Vagina (tissue), 2 donors: ENCODE data around the gene HACD2. TPM values are rescaled to one million over a fixed set of nuclear protein-coding genes. Genes with fewer than 3 reads are reported as not detected.

Experiments used
- DNase-seq, 2 donors: peaks; one replicate each; pipeline ENCODE4 v3.0.0-alpha.2; 2017; ENCODE audit errors: extremely low spot score in 2 of 2
- H3K27ac ChIP-seq: fragments of 200-600 bp; sonication (generic); one replicate; pipeline ENCODE4 v1.5.1; 2019
- H3K27me3 ChIP-seq: fragments of 200-600 bp; sonication (generic); one replicate; pipeline ENCODE4 v1.5.1; 2019
- H3K36me3 ChIP-seq, 2 donors: fragments of 200-600 bp; sonication (generic); one replicate each; pipeline ENCODE4 v1.5.1; 2017 to 2019
- H3K4me1 ChIP-seq: fragments of 200-600 bp; sonication (generic); one replicate; pipeline ENCODE4 v1.5.1; 2019
- H3K4me3 ChIP-seq, 2 donors: fragments of 200-600 bp; sonication (generic); 1 replicate in 1 of 2; 2 replicates in 1 of 2; pipeline ENCODE4 v1.5.1; 2016 to 2019
- H3K9me3 ChIP-seq: fragments of 200-600 bp; sonication (generic); one replicate; pipeline ENCODE4 v1.5.1; 2019
- CTCF ChIP-seq, 3 experiments: fragments of 450-650 bp in 2 of 3; fragments of 200-600 bp in 1 of 3; sonication (generic) in 1 of 3; IDR thresholded peaks; one replicate each; pipeline ENCODE4 v1.5.1; 2017 to 2019; ENCODE audit warnings: antibody characterized with exemption in 3 of 3, mild to moderate bottlenecking in 2 of 3, moderate library complexity in 2 of 3
- POLR2A ChIP-seq, 2 donors: fragments of 450-650 bp; IDR thresholded peaks; one replicate each; pipeline ENCODE4 v1.6.1; 2017; ENCODE audit warnings: antibody characterized with exemption in 2 of 2, mild to moderate bottlenecking in 2 of 2, moderate library complexity in 2 of 2
- POLR2AphosphoS5 ChIP-seq, 2 donors: sonication (generic); formaldehyde crosslinking; IDR thresholded peaks; one replicate each; pipeline ENCODE4 v1.9.0; 2017; ENCODE audit warnings: antibody characterized with exemption in 2 of 2, mild to moderate bottlenecking in 2 of 2, low read depth in 1 of 2; ENCODE audit not compliant: insufficient read depth in 1 of 2
- intact Hi-C: fragments of 100-400 bp; cut with DNase I; formaldehyde crosslinking; loops from one replicate; pipeline ENCODE4 v1.15.1; 2023
- total RNA-seq: library from RNA; depleted of rRNA; stranded (reverse); fragments of >200 nt; gene quantifications from one replicate; pipeline ENCODE4 v1.2.3, GENCODE V29; 2016

HACD2 gene
- total RNA-seq, 1 donor from 2014 or later: 26.3 TPM

GRCh38 chr3:123508178-123508577 is 76.7 kb downstream of the HACD2 start:
- H3K4me1 ChIP-seq: no peaks in the 10 kb centered on the region
- no peak overlapping the region for H3K27ac ChIP-seq
- H3K9me3 ChIP-seq: no peaks in the 10 kb centered on the region
- intact Hi-C loops: no loop called here
- no peak for DNase-seq
- TF ChIP-seq CTCF (IDR thresholded peaks at IDR 0.05) (no peak), POLR2AphosphoS5 (IDR thresholded peaks at IDR 0.05; ENCODE audit: insufficient read depth in 1 of 2, low read depth in 1 of 2) (no peak), POLR2A (IDR thresholded peaks at IDR 0.05) (no peak)
- H3K4me3 ChIP-seq: no peak overlapping the region
- H3K27me3 ChIP-seq: no peaks in the 10 kb centered on the region
- H3K36me3 ChIP-seq: peaks cover 0 to 15% of the 10 kb centered on the region in 2 donors

GRCh38 chr3:123505820-123506219 is 79.0 kb downstream of the HACD2 start:
- no peaks in the 10 kb centered on the region for H3K4me1 ChIP-seq
- H3K4me3 ChIP-seq: no peak overlapping the region
- peaks cover 0 to 3% of the 10 kb centered on the region in 2 donors for H3K36me3 ChIP-seq
- H3K27me3 ChIP-seq: no peaks in the 10 kb centered on the region
- no peak for DNase-seq
- no peak for TF ChIP-seq POLR2AphosphoS5 (IDR thresholded peaks at IDR 0.05; ENCODE audit: insufficient read depth in 1 of 2, low read depth in 1 of 2)
- TF ChIP-seq CTCF (IDR thresholded peaks at IDR 0.05): no peak
- no peak for TF ChIP-seq POLR2A (IDR thresholded peaks at IDR 0.05)
- H3K9me3 ChIP-seq: no peaks in the 10 kb centered on the region
- intact Hi-C loops: no loop called here
- H3K27ac ChIP-seq: no peak overlapping the region

- Histone ChIP-seq H3K9me3 (no peaks in the 10 kb centered on the region), H3K27ac (no peak overlapping the region), H3K36me3 (peaks cover 0 to 12% of the 10 kb centered on the region in 2 donors), H3K4me1 (no peaks in the 10 kb centered on the region), H3K27me3 (no peaks in the 10 kb centered on the region), H3K4me3 (no peak overlapping the region)
- intact Hi-C loops: no loop called here
- DNase-seq: no peak
- TF ChIP-seq CTCF (IDR thresholded peaks at IDR 0.05) (no peak), POLR2AphosphoS5 (IDR thresholded peaks at IDR 0.05; ENCODE audit: insufficient read depth in 1 of 2, low read depth in 1 of 2) (no peak), POLR2A (IDR thresholded peaks at IDR 0.05) (no peak)
These were observed 81.7 kb downstream of the HACD2 start for GRCh38 chr3:123503203-123503602.

GRCh38 chr3:123499322-123499721 is 85.5 kb downstream of the HACD2 start:
- no peak overlapping the region for H3K27ac ChIP-seq
- no peak for DNase-seq
- H3K9me3 ChIP-seq: no peaks in the 10 kb centered on the region
- TF ChIP-seq POLR2A (IDR thresholded peaks at IDR 0.05): no peak
- TF ChIP-seq POLR2AphosphoS5 (IDR thresholded peaks at IDR 0.05; ENCODE audit: insufficient read depth in 1 of 2, low read depth in 1 of 2): no peak
- TF ChIP-seq CTCF (IDR thresholded peaks at IDR 0.05): no peak
- H3K36me3 ChIP-seq: peaks cover 0 to 22% of the 10 kb centered on the region in 2 donors
- H3K27me3 ChIP-seq: no peaks in the 10 kb centered on the region
- intact Hi-C loops: no loop called here
- no peak overlapping the region for H3K4me3 ChIP-seq
- no peaks in the 10 kb centered on the region for H3K4me1 ChIP-seq

- intact Hi-C loops: no loop called here
- Histone ChIP-seq H3K4me3 (no peak overlapping the region), H3K27ac (no peak overlapping the region), H3K27me3 (no peaks in the 10 kb centered on the region), H3K9me3 (no peaks in the 10 kb centered on the region), H3K36me3 (peaks cover 0 to 23% of the 10 kb centered on the region in 2 donors), H3K4me1 (no peaks in the 10 kb centered on the region)
- no peak for TF ChIP-seq POLR2A (IDR thresholded peaks at IDR 0.05)
- TF ChIP-seq POLR2AphosphoS5 (IDR thresholded peaks at IDR 0.05; ENCODE audit: insufficient read depth in 1 of 2, low read depth in 1 of 2): no peak
- no peak for TF ChIP-seq CTCF (IDR thresholded peaks at IDR 0.05)
- no peak for DNase-seq
These were observed 86.1 kb downstream of the HACD2 start for GRCh38 chr3:123498761-123499160.
